Astrocyte of the spinal cord (primary cell): ENCODE results near the gene USH2A.
A peak's percentile ranks its signal among the peaks of the same experiment; 100 is the strongest.

Experiments
- DNase-seq: peaks from one replicate; pipeline ENCODE4 v3.0.0; 2011; ENCODE audit warnings: low read depth, low spot score
- H3K4me3 ChIP-seq: 2 replicates; pipeline ENCODE4 v1.5.1; 2011; ENCODE audit warnings: low read depth, mild to moderate bottlenecking, low read length, moderate library complexity
- CTCF ChIP-seq: IDR thresholded peaks from 2 replicates; pipeline ENCODE4 v1.5.1; 2012; ENCODE audit warnings: low read depth, mild to moderate bottlenecking, low read length, inconsistent platforms
- in situ Hi-C: cut with HindIII; loops from 2 replicates; pipeline ENCODE4 v1.10.0; 2017; ENCODE audit warnings: low sequenced_read_pairs

Gene USH2A

GRCh38 chr1:215679231-215679630 lies 744.0 kb downstream of the USH2A start:
- no peak for DNase-seq
- in situ Hi-C loops = no loop called here
- TF ChIP-seq CTCF = no peak
- no peak overlapping the region for H3K4me3 ChIP-seq

GRCh38 chr1:215677112-215677511 lies 746.1 kb downstream of the USH2A start:
- in situ Hi-C loops = no loop called here
- no peak overlapping the region for H3K4me3 ChIP-seq
- DNase-seq = no peak
- TF ChIP-seq CTCF = no peak

GRCh38 chr1:215673943-215674342 lies 749.3 kb downstream of the USH2A start:
- DNase-seq = no peak
- TF ChIP-seq CTCF = no peak
- no peak overlapping the region for H3K4me3 ChIP-seq
- in situ Hi-C loops = no loop called here

- no peak for DNase-seq
- no peak overlapping the region for H3K4me3 ChIP-seq
- no peak for TF ChIP-seq CTCF
- in situ Hi-C loops = no loop called here
These were observed 750.8 kb downstream of the USH2A start for GRCh38 chr1:215672482-215672881.

- no peak for TF ChIP-seq CTCF
- H3K4me3 ChIP-seq = no peak overlapping the region
- in situ Hi-C loops = no loop called here
- no peak for DNase-seq
These were observed 753.3 kb downstream of the USH2A start for GRCh38 chr1:215669806-215670491.

- no peak for DNase-seq
- TF ChIP-seq CTCF = no peak
- H3K4me3 ChIP-seq = no peak overlapping the region
- in situ Hi-C loops = no loop called here
These were observed 755.5 kb downstream of the USH2A start for GRCh38 chr1:215667761-215668160.

GRCh38 chr1:215665215-215665614 lies 758.0 kb downstream of the USH2A start:
- in situ Hi-C loops = no loop called here
- H3K4me3 ChIP-seq = no peak overlapping the region
- DNase-seq = peak; percentile 15
- TF ChIP-seq CTCF = no peak
